Skeletal muscle tissue (tissue), 4 donors: ENCODE data around the gene LRRC59. TPM values are rescaled to one million over a fixed set of nuclear protein-coding genes. Genes with fewer than 3 reads are reported as not detected.

ENCODE experiments used
- H3K27ac ChIP-seq: one replicate; pipeline ENCODE4 v1.7.0; 2013; ENCODE audit warnings: mild to moderate bottlenecking, low read depth, low read length, inconsistent platforms
- H3K27me3 ChIP-seq, 3 donors: one replicate each; pipeline ENCODE4 v1.7.0; 2013; ENCODE audit warnings: low read length in 3 of 3; ENCODE audit not compliant: control insufficient read depth in 3 of 3, insufficient read depth in 3 of 3
- H3K36me3 ChIP-seq, 3 donors: one replicate each; pipeline ENCODE4 v1.7.0; 2013; ENCODE audit warnings: low read length in 3 of 3; ENCODE audit not compliant: control insufficient read depth in 3 of 3, insufficient read depth in 3 of 3
- H3K4me1 ChIP-seq, 3 donors: one replicate each; pipeline ENCODE4 v1.7.0; 2013; ENCODE audit warnings: low read length in 3 of 3, mild to moderate bottlenecking in 3 of 3; ENCODE audit not compliant: control insufficient read depth in 3 of 3, insufficient read depth in 3 of 3
- H3K4me3 ChIP-seq, 3 donors: one replicate each; pipeline ENCODE4 v1.7.0; 2013; ENCODE audit warnings: low read length in 3 of 3
- H3K9ac ChIP-seq, 3 donors: one replicate each; pipeline ENCODE4 v1.7.0; 2013; ENCODE audit warnings: low read length in 3 of 3, mild to moderate bottlenecking in 3 of 3, moderate library complexity in 2 of 3, low read depth in 1 of 3
- H3K9me3 ChIP-seq, 3 donors: one replicate each; pipeline ENCODE4 v1.7.0; 2013; ENCODE audit warnings: low read length in 3 of 3; ENCODE audit not compliant: control insufficient read depth in 3 of 3
- total RNA-seq: library from RNA; depleted of rRNA; stranded (reverse); fragments of >200 nt; gene quantifications from one replicate; pipeline ENCODE4 v1.2.3, GENCODE V29; 2014
- donor health status: Osteomylitis.

LRRC59 gene
- total RNA-seq, 1 donor from 2014 or later, result 43.3 TPM

GRCh38 chr17:50356418-50356817, 40.9 kb downstream of the LRRC59 start:
- Histone ChIP-seq H3K9ac (no peak overlapping the region), H3K9me3 (no peaks in the 10 kb centered on the region), H3K27ac (no peak overlapping the region), H3K4me1 (peaks cover 0 to 2% (median 0%) of the 10 kb centered on the region in 3 donors), H3K36me3 (peaks cover 51 to 55% (median 54%) of the 10 kb centered on the region in 3 donors), H3K4me3 (no peak overlapping the region), H3K27me3 (no peaks in the 10 kb centered on the region)

GRCh38 chr17:50355701-50356341, 41.5 kb downstream of the LRRC59 start:
- Histone ChIP-seq H3K27me3 (no peaks in the 10 kb centered on the region), H3K9ac (no peak overlapping the region), H3K36me3 (peaks cover 48 to 54% (median 54%) of the 10 kb centered on the region in 3 donors), H3K4me3 (no peak overlapping the region), H3K27ac (no peak overlapping the region), H3K4me1 (peaks cover 0 to 2% (median 0%) of the 10 kb centered on the region in 3 donors), H3K9me3 (no peaks in the 10 kb centered on the region)

- Histone ChIP-seq H3K27me3 (no peaks in the 10 kb centered on the region), H3K36me3 (peaks cover 48 to 54% (median 51%) of the 10 kb centered on the region in 3 donors), H3K9ac (no peak overlapping the region), H3K4me3 (no peak overlapping the region), H3K4me1 (peaks cover 0 to 2% (median 0%) of the 10 kb centered on the region in 3 donors), H3K9me3 (no peaks in the 10 kb centered on the region), H3K27ac (no peak overlapping the region)
These were observed 42.0 kb downstream of the LRRC59 start for GRCh38 chr17:50355336-50355700.

GRCh38 chr17:50354776-50355175, 42.5 kb downstream of the LRRC59 start:
- Histone ChIP-seq H3K27ac (no peak overlapping the region), H3K36me3 (peaks cover 46 to 52% (median 49%) of the 10 kb centered on the region in 3 donors), H3K9ac (no peak overlapping the region), H3K4me3 (no peak overlapping the region), H3K27me3 (no peaks in the 10 kb centered on the region), H3K9me3 (no peaks in the 10 kb centered on the region), H3K4me1 (peaks cover 0 to 2% (median 0%) of the 10 kb centered on the region in 3 donors)

- H3K4me1 ChIP-seq, result no peaks in the 10 kb centered on the region
- H3K27ac ChIP-seq, result no peak overlapping the region
- H3K4me3 ChIP-seq, result no peak overlapping the region
- no peaks in the 10 kb centered on the region for H3K9me3 ChIP-seq
- no peaks in the 10 kb centered on the region for H3K27me3 ChIP-seq
- peaks cover 44 to 48% (median 45%) of the 10 kb centered on the region in 3 donors for H3K36me3 ChIP-seq
- no peak overlapping the region for H3K9ac ChIP-seq
These were observed 43.1 kb downstream of the LRRC59 start for GRCh38 chr17:50354198-50354597.

GRCh38 chr17:50353600-50354195, 43.6 kb downstream of the LRRC59 start:
- Histone ChIP-seq H3K27ac (no peak overlapping the region), H3K36me3 (peaks cover 39 to 45% (median 42%) of the 10 kb centered on the region in 3 donors), H3K27me3 (no peaks in the 10 kb centered on the region), H3K9ac (no peak overlapping the region), H3K4me1 (peaks cover 0 to 2% (median 0%) of the 10 kb centered on the region in 3 donors), H3K4me3 (no peak overlapping the region), H3K9me3 (no peaks in the 10 kb centered on the region)

- Histone ChIP-seq H3K27ac (no peak overlapping the region), H3K9me3 (no peaks in the 10 kb centered on the region), H3K36me3 (peaks cover 33 to 38% (median 35%) of the 10 kb centered on the region in 3 donors), H3K27me3 (no peaks in the 10 kb centered on the region), H3K4me1 (peaks cover 0 to 3% (median 0%) of the 10 kb centered on the region in 3 donors), H3K9ac (no peak overlapping the region), H3K4me3 (no peak overlapping the region)
These were observed 44.4 kb downstream of the LRRC59 start for GRCh38 chr17:50352693-50353599.

GRCh38 chr17:50352072-50352692, 45.1 kb downstream of the LRRC59 start:
- Histone ChIP-seq H3K9me3 (no peaks in the 10 kb centered on the region), H3K4me1 (peaks cover 3 to 10% (median 6%) of the 10 kb centered on the region in 3 donors), H3K36me3 (peaks cover 27 to 34% (median 33%) of the 10 kb centered on the region in 3 donors), H3K4me3 (no peak overlapping the region), H3K9ac (no peak overlapping the region), H3K27ac (no peak overlapping the region), H3K27me3 (no peaks in the 10 kb centered on the region)

GRCh38 chr17:50350733-50351132, 46.6 kb downstream of the LRRC59 start:
- Histone ChIP-seq H3K4me1 (peaks cover 10 to 16% (median 13%) of the 10 kb centered on the region in 3 donors), H3K27me3 (no peaks in the 10 kb centered on the region), H3K36me3 (peaks cover 15 to 20% (median 19%) of the 10 kb centered on the region in 3 donors), H3K9ac (no peak overlapping the region), H3K9me3 (no peaks in the 10 kb centered on the region), H3K27ac (no peak overlapping the region), H3K4me3 (no peak overlapping the region)
